ENCODE results near the gene SHC2.
A peak's percentile ranks its signal among the peaks of the same experiment; 100 is the strongest.
"Not testable (repeated sequence)": the region's sequence is repeated elsewhere in the genome, so short reads cannot be mapped to it uniquely, and the experiment has no call there.

Gene SHC2

GRCh38 chr19:391207-391557 lies 69.7 kb downstream of the SHC2 start:
- H3K9me3 ChIP-seq (ENCODE audit: control insufficient read depth, insufficient read depth, low read depth, low read length), result peaks cover 10% of the 10 kb centered on the region
- no peaks in the 10 kb centered on the region for H3K36me3 ChIP-seq (ENCODE audit: control insufficient read depth, insufficient read depth, low read length)
- peaks cover 12% of the 10 kb centered on the region for H3K4me1 ChIP-seq (ENCODE audit: control insufficient read depth, insufficient read depth, low read length)
- H3K9ac ChIP-seq (ENCODE audit: low read length), result no peak overlapping the region
- peaks cover 12% of the 10 kb centered on the region; the same call in 1 of the 2 replicates for H3K27me3 ChIP-seq (ENCODE audit: control insufficient read depth, insufficient read depth, low read length)
- no peak overlapping the region for H3K27ac ChIP-seq (ENCODE audit: low read depth, low read length)
- no peak overlapping the region for H3K4me3 ChIP-seq (ENCODE audit: low read depth, low read length)

GRCh38 chr19:390386-391206 lies 70.2 kb downstream of the SHC2 start:
- Histone ChIP-seq H3K9me3 (ENCODE audit: control insufficient read depth, insufficient read depth, low read depth, low read length) (peaks cover 7% of the 10 kb centered on the region), H3K4me3 (ENCODE audit: low read depth, low read length) (no peak overlapping the region), H3K27ac (ENCODE audit: low read depth, low read length) (no peak overlapping the region), H3K4me1 (ENCODE audit: control insufficient read depth, insufficient read depth, low read length) (peaks cover 16% of the 10 kb centered on the region), H3K36me3 (ENCODE audit: control insufficient read depth, insufficient read depth, low read length) (no peaks in the 10 kb centered on the region), H3K27me3 (ENCODE audit: control insufficient read depth, insufficient read depth, low read length) (peaks cover 12% of the 10 kb centered on the region; the same call in 1 of the 2 replicates), H3K9ac (ENCODE audit: low read length) (no peak overlapping the region)

- Histone ChIP-seq H3K27me3 (ENCODE audit: control insufficient read depth, insufficient read depth, low read length) (peaks cover 12% of the 10 kb centered on the region; the same call in 1 of the 2 replicates), H3K9ac (ENCODE audit: low read length) (no peak overlapping the region), H3K27ac (ENCODE audit: low read depth, low read length) (no peak overlapping the region), H3K4me1 (ENCODE audit: control insufficient read depth, insufficient read depth, low read length) (peaks cover 16% of the 10 kb centered on the region), H3K9me3 (ENCODE audit: control insufficient read depth, insufficient read depth, low read depth, low read length) (peaks cover 4% of the 10 kb centered on the region), H3K36me3 (ENCODE audit: control insufficient read depth, insufficient read depth, low read length) (no peaks in the 10 kb centered on the region), H3K4me3 (ENCODE audit: low read depth, low read length) (no peak overlapping the region)
Measured at GRCh38 chr19:389935-390289, 70.9 kb downstream of the SHC2 start.

GRCh38 chr19:389255-389934 lies 71.4 kb downstream of the SHC2 start:
- H3K36me3 ChIP-seq (ENCODE audit: control insufficient read depth, insufficient read depth, low read length), result no peaks in the 10 kb centered on the region
- peaks cover 17% of the 10 kb centered on the region for H3K4me1 ChIP-seq (ENCODE audit: control insufficient read depth, insufficient read depth, low read length)
- H3K27ac ChIP-seq (ENCODE audit: low read depth, low read length), result no peak overlapping the region
- H3K9ac ChIP-seq (ENCODE audit: low read length), result no peak overlapping the region
- peaks cover 4% of the 10 kb centered on the region; the same call in 1 of the 2 replicates for H3K9me3 ChIP-seq (ENCODE audit: control insufficient read depth, insufficient read depth, low read depth, low read length)
- peaks cover 12% of the 10 kb centered on the region; the same call in 1 of the 2 replicates for H3K27me3 ChIP-seq (ENCODE audit: control insufficient read depth, insufficient read depth, low read length)
- H3K4me3 ChIP-seq (ENCODE audit: low read depth, low read length), result no peak overlapping the region

GRCh38 chr19:388691-389090 lies 72.1 kb downstream of the SHC2 start:
- Histone ChIP-seq H3K9me3 (ENCODE audit: control insufficient read depth, insufficient read depth, low read depth, low read length) (peaks cover 4% of the 10 kb centered on the region; the same call in 1 of the 2 replicates), H3K36me3 (ENCODE audit: control insufficient read depth, insufficient read depth, low read length) (no peaks in the 10 kb centered on the region), H3K9ac (ENCODE audit: low read length) (no peak overlapping the region), H3K4me3 (ENCODE audit: low read depth, low read length) (no peak overlapping the region), H3K4me1 (ENCODE audit: control insufficient read depth, insufficient read depth, low read length) (peaks cover 22% of the 10 kb centered on the region), H3K27ac (ENCODE audit: low read depth, low read length) (no peak overlapping the region), H3K27me3 (ENCODE audit: control insufficient read depth, insufficient read depth, low read length) (peaks cover 12% of the 10 kb centered on the region; the same call in 1 of the 2 replicates)

- Histone ChIP-seq H3K4me3 (ENCODE audit: low read depth, low read length) (no peak overlapping the region), H3K4me1 (ENCODE audit: control insufficient read depth, insufficient read depth, low read length) (peaks cover 22% of the 10 kb centered on the region), H3K27ac (ENCODE audit: low read depth, low read length) (no peak overlapping the region; the same call in 1 of the 2 replicates), H3K9ac (ENCODE audit: low read length) (peak overlapping the region; percentile 57), H3K9me3 (ENCODE audit: control insufficient read depth, insufficient read depth, low read depth, low read length) (no peaks in the 10 kb centered on the region), H3K36me3 (ENCODE audit: control insufficient read depth, insufficient read depth, low read length) (no peaks in the 10 kb centered on the region), H3K27me3 (ENCODE audit: control insufficient read depth, insufficient read depth, low read length) (peaks cover 15% of the 10 kb centered on the region)
Measured at GRCh38 chr19:387777-388176, 73.1 kb downstream of the SHC2 start.

GRCh38 chr19:386632-387301 lies 74.1 kb downstream of the SHC2 start:
- Histone ChIP-seq H3K4me1 (ENCODE audit: control insufficient read depth, insufficient read depth, low read length) (peaks cover 22% of the 10 kb centered on the region), H3K4me3 (ENCODE audit: low read depth, low read length) (peak overlapping the region; percentile 23; the same call in 1 of the 2 replicates), H3K27me3 (ENCODE audit: control insufficient read depth, insufficient read depth, low read length) (peaks cover 18% of the 10 kb centered on the region)
- not testable (repeated sequence) for H3K9ac ChIP-seq (ENCODE audit: low read length); H3K36me3 ChIP-seq (ENCODE audit: control insufficient read depth, insufficient read depth, low read length); H3K27ac ChIP-seq (ENCODE audit: low read depth, low read length); H3K9me3 ChIP-seq (ENCODE audit: control insufficient read depth, insufficient read depth, low read depth, low read length)

GRCh38 chr19:386189-386588 lies 74.6 kb downstream of the SHC2 start:
- Histone ChIP-seq H3K27me3 (ENCODE audit: control insufficient read depth, insufficient read depth, low read length) (peaks cover 18% of the 10 kb centered on the region), H3K4me3 (ENCODE audit: low read depth, low read length) (peak overlapping the region; percentile 23; the same call in 1 of the 2 replicates), H3K4me1 (ENCODE audit: control insufficient read depth, insufficient read depth, low read length) (peaks cover 22% of the 10 kb centered on the region)
- H3K9ac ChIP-seq (ENCODE audit: low read length); H3K27ac ChIP-seq (ENCODE audit: low read depth, low read length); H3K36me3 ChIP-seq (ENCODE audit: control insufficient read depth, insufficient read depth, low read length); H3K9me3 ChIP-seq (ENCODE audit: control insufficient read depth, insufficient read depth, low read depth, low read length): not testable (repeated sequence)

GRCh38 chr19:384799-385169 lies 76.0 kb downstream of the SHC2 start:
- Histone ChIP-seq H3K4me3 (ENCODE audit: low read depth, low read length) (no peak overlapping the region), H3K27ac (ENCODE audit: low read depth, low read length) (no peak overlapping the region), H3K27me3 (ENCODE audit: control insufficient read depth, insufficient read depth, low read length) (peaks cover 15% of the 10 kb centered on the region), H3K36me3 (ENCODE audit: control insufficient read depth, insufficient read depth, low read length) (no peaks in the 10 kb centered on the region), H3K9me3 (ENCODE audit: control insufficient read depth, insufficient read depth, low read depth, low read length) (peaks cover 10% of the 10 kb centered on the region; the same call in 1 of the 2 replicates), H3K9ac (ENCODE audit: low read length) (peak overlapping the region; percentile 50), H3K4me1 (ENCODE audit: control insufficient read depth, insufficient read depth, low read length) (peaks cover 22% of the 10 kb centered on the region)

GRCh38 chr19:383922-384798 lies 76.7 kb downstream of the SHC2 start:
- H3K9ac ChIP-seq (ENCODE audit: low read length), result peak overlapping the region; percentile 50
- no peak overlapping the region; the same call in 1 of the 2 replicates for H3K27ac ChIP-seq (ENCODE audit: low read depth, low read length)
- H3K4me1 ChIP-seq (ENCODE audit: control insufficient read depth, insufficient read depth, low read length), result peaks cover 20% of the 10 kb centered on the region
- peaks cover 11% of the 10 kb centered on the region for H3K27me3 ChIP-seq (ENCODE audit: control insufficient read depth, insufficient read depth, low read length)
- no peaks in the 10 kb centered on the region for H3K36me3 ChIP-seq (ENCODE audit: control insufficient read depth, insufficient read depth, low read length)
- peaks cover 10% of the 10 kb centered on the region; the same call in 1 of the 2 replicates for H3K9me3 ChIP-seq (ENCODE audit: control insufficient read depth, insufficient read depth, low read depth, low read length)
- H3K4me3 ChIP-seq (ENCODE audit: low read depth, low read length), result no peak overlapping the region

Data from HUES6 (cell line).